ENCODE measurements around the gene OR2T3.

The OR2T3 gene

DNA sequence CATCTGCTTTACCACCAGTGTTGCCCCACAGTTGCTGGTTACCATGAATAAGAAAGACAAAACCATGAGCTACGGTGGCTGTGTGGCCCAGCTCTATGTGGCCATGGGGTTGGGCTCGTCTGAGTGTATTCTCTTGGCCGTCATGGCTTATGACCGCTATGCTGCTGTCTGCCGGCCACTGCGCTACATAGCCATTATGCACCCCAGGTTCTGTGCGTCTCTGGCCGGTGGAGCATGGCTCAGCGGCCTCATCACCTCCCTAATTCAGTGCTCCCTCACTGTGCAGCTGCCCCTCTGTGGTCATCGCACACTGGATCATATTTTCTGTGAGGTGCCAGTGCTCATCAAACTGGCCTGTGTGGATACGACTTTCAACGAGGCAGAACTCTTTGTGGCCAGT lies 48.7 kb downstream of the OR2T3 start:
- H3K9me2 ChIP-seq (replicated peaks; ENCODE audit: insufficient read depth, low read length), result no peaks in the 10 kb centered on the region

More for the DNA sequence above, 48.7 kb downstream of the OR2T3 start:
- Histone ChIP-seq H3K4me2 (ENCODE audit: low read depth, low read length, poor library complexity, severe bottlenecking) (no peak overlapping the region), H2AFZ (ENCODE audit: low read depth, low read length, severe bottlenecking) (no peak overlapping the region), H3K9me3 (ENCODE audit: insufficient read depth, low read length) (no peaks in the 10 kb centered on the region), H3K27me3 (ENCODE audit: low read length) (no peaks in the 10 kb centered on the region), H3K36me3 (ENCODE audit: low read length) (no peaks in the 10 kb centered on the region), H3K27ac (ENCODE audit: low read depth, low read length) (no peak overlapping the region), H4K20me1 (ENCODE audit: low read depth, low read length) (no peaks in the 10 kb centered on the region), H3K4me3 (ENCODE audit: insufficient read depth, low read length, poor library complexity, severe bottlenecking) (no peak overlapping the region), H3K79me2 (ENCODE audit: insufficient read depth, low read length) (no peaks in the 10 kb centered on the region), H3K9ac (ENCODE audit: low read length) (no peak overlapping the region), H3F3A (ENCODE audit: insufficient read depth) (no peaks in the 10 kb centered on the region)
- TF ChIP-seq, protein P1, sequence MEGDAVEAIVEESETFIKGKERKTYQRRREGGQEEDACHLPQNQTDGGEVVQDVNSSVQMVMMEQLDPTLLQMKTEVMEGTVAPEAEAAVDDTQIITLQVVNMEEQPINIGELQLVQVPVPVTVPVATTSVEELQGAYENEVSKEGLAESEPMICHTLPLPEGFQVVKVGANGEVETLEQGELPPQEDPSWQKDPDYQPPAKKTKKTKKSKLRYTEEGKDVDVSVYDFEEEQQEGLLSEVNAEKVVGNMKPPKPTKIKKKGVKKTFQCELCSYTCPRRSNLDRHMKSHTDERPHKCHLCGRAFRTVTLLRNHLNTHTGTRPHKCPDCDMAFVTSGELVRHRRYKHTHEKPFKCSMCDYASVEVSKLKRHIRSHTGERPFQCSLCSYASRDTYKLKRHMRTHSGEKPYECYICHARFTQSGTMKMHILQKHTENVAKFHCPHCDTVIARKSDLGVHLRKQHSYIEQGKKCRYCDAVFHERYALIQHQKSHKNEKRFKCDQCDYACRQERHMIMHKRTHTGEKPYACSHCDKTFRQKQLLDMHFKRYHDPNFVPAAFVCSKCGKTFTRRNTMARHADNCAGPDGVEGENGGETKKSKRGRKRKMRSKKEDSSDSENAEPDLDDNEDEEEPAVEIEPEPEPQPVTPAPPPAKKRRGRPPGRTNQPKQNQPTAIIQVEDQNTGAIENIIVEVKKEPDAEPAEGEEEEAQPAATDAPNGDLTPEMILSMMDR (IDR thresholded peaks at IDR 0.05; ENCODE audit: insufficient read depth, low read length, poor library complexity, severe bottlenecking), result no peak

All from SU-DHL-6 (cell line).